GM19025 (cell line): ENCODE data around the gene ELANE.
"Not testable (repeated sequence)": the region's sequence is repeated elsewhere in the genome, so short reads cannot be mapped to it uniquely, and the experiment has no call there.

ENCODE experiments used
- ATAC-seq: cut with Tn5 transposase; IDR thresholded peaks from one replicate; pipeline ENCODE4 v1.9.1; 2021; ENCODE audit warnings: mild to moderate bottlenecking, low read depth, moderate library complexity; ENCODE audit not compliant: unreplicated experiment

Gene ELANE

DNA sequence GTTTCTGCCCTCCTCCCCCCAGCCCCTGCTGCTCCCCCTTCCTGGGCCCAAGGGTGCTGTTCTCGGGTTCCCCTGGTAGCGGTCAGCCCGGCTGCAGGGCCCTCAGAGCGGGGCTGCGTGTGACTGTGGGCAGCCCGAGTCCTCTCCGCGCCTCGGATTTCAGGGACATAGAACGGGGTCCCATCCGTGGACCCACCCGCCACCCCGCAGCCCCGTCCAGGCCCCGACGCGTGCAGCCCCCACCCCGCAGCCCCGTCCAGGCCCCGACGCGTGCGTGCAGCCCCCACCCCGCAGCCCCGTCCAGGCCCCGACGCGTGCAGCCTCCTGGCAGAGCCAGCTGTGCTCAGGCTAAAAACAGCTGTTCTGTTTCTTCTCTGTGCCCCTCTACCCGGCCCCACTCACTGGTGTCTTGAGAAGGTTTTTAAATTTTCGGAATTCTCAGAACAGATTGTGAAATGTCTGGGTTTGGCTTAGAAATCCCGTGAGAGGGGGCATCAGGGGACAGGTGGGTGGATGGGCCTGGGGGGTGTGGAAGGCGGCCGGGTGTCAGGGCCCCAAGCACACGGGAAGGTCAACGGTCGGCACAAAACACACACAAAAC is 16.8 kb upstream of the ELANE start:
- no peak for ATAC-seq

DNA sequence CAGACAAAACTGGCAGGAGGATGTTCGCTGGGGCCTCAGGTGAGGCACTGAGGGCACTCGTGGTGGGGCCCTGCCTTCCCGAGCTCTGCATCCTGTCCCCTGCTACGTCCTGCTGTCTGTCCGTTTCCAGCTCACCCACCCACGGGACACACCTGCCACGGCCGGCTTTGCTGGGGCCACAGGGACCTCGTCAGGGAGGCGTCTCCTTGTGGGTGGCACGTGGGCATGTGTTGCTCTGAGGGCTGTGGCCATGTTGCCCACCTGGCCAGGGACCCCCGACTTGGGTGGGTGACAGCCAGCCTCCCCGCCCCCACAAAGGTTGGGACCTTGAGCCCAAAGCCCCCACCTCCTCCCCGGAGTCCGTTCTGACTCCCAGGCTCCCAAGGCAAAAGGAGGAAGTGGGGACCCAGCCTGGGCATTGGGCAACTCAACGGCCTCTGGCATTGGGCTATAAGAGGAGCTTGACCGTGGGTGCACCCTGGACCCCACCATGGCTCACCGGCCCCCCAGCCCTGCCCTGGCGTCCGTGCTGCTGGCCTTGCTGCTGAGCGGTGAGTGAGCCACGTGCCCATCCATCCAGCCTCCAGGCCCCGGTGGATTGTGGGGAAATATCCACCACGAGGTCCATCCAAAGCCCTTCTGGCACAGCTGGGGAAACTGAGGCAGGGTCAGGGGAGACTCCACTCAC is 11.4 kb upstream of the ELANE start, which contains the start of gene PRTN3:
Gene PRTN3 (plus strand): TSS at position 481 of the 688 bp plus-strand sequence. CDS start 10 bp downstream, at position 491.
- ATAC-seq, result no peak

GRCh38 chr19:842802-843179 is 9.3 kb upstream of the ELANE start:
- not testable (repeated sequence) for ATAC-seq

GRCh38 chr19:843180-843835 is 8.8 kb upstream of the ELANE start:
- no peak for ATAC-seq

DNA sequence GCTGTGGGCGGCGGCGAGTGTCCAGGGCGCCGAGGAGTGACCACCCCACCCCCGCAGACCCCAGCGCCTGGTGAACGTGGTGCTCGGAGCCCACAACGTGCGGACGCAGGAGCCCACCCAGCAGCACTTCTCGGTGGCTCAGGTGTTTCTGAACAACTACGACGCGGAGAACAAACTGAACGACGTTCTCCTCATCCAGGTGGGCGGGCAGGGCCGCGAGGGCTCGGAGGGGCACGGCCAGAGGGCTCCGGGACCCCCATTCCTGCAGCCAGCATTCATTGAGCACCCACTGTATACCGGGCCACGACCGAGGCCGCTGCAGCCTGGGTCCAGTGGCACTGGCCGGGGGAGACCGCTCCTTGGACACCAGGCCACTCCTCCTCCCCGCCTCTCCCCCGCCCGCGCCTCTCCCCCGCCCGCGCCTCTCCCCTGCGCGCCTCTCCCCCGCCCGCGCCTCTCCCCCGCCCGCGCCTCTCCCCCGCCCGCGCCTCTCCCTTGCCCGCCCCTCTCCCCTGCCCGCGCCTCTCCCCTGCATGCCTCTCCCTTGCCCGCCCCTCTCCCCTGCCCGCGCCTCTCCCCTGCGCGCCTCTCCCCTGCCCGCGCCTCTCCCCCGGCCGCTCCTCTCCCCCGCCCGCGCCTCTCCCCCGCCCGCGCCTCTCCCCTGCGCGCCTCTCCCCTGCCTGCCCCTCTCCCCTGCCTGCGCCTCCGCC is 8.1 kb upstream of the ELANE start:
- no peak for ATAC-seq

- ATAC-seq, result no peak
Observed at GRCh38 chr19:844546-844971, 7.5 kb upstream of the ELANE start.

GRCh38 chr19:845707-846521 is 6.2 kb upstream of the ELANE start:
- no peak for ATAC-seq

GRCh38 chr19:848386-848921 is 3.6 kb upstream of the ELANE start:
- ATAC-seq, result no peak

- not testable (repeated sequence) for ATAC-seq
Observed at GRCh38 chr19:849195-849594, 2.9 kb upstream of the ELANE start.

DNA sequence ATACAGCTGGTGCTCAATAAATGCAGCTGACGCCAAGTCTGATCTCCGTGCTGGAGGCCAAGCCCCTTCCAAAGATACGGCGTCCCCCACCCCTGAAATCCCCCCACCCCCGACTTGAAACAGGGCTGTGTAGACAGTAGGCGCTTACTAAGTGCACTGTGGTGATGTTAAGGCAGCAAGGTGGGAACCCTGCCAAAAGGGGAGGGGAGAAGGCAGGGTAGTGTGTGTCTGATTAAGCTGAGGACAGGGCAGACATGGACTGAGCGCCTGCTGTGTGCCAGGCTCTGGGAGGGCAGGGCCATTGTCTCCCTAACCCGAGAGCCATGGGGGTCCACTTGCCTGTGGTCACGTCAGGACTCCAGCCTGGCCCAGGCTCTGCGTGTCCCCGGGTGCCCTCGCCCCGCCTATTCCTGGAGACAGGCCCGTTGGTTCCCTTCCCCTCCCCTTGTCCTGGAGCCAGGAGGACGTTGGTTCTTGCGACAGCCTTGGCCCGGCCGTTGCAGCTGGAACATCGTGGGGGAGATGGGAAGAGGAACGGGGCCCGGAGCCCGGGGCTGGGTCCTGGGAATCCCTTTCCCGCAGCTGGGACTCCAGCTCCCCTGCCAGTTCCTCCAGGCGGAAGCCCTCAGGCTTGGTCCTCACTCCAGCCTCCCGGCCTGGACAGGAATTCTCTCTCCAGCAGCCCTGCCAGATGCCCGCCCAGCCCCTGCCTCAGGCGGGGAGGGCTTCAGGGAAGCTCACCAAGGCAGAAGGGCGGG is 1.7 kb upstream of the ELANE start:
- ATAC-seq, result no peak

DNA sequence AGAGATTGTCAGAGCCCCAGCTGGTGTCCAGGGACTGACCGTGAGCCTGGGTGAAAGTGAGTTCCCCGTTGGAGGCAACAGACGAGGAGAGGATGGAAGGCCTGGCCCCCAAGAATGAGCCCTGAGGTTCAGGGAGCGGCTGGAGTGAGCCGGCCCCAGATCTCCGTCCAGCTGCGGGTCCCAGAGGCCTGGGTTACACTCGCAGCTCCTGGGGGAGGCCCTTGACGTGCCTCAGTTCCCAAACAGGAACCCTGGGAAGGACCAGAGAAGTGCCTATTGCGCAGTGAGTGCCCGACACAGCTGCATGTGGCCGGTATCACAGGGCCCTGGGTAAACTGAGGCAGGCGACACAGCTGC is 1.1 kb upstream of the ELANE start:
- no peak for ATAC-seq

GRCh38 chr19:853014-853585 is 997 bp downstream of the ELANE start:
- no peak for ATAC-seq

DNA sequence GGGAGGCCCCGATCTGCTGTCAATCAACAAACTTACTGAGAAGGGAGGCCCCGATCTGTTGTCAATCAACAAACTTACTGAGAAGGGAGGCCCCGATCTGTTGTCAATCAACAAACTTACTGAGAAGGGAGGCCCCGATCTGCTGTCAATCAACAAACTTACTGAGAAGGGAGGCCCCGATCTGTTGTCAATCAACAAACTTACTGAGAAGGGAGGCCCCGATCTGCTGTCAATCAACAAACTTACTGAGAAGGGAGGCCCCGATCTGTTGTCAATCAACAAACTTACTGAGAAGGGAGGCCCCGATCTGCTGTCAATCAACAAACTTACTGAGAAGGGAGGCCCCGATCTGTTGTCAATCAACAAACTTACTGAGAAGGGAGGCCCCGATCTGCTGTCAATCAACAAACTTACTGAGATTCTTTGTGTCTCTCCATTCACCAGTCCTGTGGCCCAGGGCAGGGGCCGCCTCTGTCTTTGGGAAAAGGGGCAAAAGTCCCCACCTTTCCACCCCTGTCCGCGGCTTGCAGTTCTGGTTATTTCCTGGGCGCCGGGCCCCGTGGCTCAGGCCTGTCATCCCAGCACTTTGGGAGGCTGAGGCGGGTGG is 1.6 kb downstream of the ELANE start:
- ATAC-seq, result not testable (repeated sequence)

DNA sequence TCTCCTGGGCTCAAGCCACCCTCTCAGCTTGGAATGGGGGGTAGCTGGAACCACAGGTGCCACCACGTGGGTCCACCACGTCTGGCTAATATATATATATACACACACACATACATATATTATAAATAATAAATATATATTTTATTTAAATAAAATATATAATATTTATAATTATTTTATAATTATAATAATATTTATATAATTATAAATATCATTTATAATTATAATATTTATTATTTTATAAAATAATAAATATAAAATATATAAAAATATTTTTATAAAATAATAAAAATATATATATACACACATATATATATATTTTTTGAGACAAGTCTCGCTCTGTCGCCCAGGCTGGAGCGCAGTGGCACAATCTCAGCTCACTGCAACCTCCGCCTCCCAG is 2.4 kb downstream of the ELANE start:
- no peak for ATAC-seq

DNA sequence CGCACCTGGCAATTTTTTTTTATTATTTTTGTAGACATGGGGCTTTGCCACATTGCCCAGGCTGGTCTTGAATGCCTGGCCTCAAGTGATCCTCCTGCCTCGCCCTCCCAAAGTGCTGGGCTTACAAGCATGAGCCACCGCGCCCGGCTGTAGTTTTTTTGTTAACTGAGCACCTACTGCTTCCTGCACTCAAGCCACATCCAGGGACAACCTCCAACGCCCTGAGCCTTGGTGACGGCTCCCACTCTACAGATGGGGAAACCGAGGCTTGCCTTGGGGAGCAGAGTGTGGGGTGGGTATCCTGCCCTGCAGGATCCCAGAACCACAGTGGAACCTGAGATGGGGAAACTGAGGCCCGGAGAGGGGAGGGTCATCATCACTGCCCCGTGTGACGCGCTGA is 3.0 kb downstream of the ELANE start:
- no peak for ATAC-seq

DNA sequence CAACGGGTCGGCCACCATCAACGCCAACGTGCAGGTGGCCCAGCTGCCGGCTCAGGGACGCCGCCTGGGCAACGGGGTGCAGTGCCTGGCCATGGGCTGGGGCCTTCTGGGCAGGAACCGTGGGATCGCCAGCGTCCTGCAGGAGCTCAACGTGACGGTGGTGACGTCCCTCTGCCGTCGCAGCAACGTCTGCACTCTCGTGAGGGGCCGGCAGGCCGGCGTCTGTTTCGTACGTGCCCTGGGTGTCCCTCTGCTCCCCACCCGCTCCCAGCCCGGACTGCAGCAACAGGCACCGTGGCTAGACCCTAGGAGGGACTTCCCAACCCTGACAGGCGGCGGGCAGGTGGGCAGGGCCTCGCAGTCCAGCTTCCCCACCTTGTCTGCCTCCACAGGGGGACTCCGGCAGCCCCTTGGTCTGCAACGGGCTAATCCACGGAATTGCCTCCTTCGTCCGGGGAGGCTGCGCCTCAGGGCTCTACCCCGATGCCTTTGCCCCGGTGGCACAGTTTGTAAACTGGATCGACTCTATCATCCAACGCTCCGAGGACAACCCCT is 3.5 kb downstream of the ELANE start:
- ATAC-seq, result no peak

- no peak for ATAC-seq
Observed at GRCh38 chr19:858284-858683, 6.2 kb downstream of the ELANE start.
